GM12878 (cell line): Measurements from ENCODE around the gene GNAQ. TPM values are rescaled to one million over a fixed set of nuclear protein-coding genes. Genes with fewer than 3 reads are reported as not detected.

Source experiments
- BCL11A ChIP-seq: IDR thresholded peaks from 2 replicates; pipeline ENCODE4 v1.6.1; 2011; ENCODE audit warnings: low read depth, low read length
- CBX3 ChIP-seq: fragments of 200-600 bp; sonication (generic); IDR thresholded peaks from 2 replicates; pipeline ENCODE4 v1.6.1; 2016; ENCODE audit warnings: low read depth, borderline replicate concordance
- CEBPZ ChIP-seq: fragments of 150-350 bp; IDR thresholded peaks from 2 replicates; pipeline ENCODE4 v1.6.1; 2016; ENCODE audit warnings: low read depth, low read length
- DPF2 ChIP-seq: fragments of 450-650 bp; IDR thresholded peaks from 2 replicates; pipeline ENCODE4 v1.6.1; 2017; ENCODE audit warnings: mild to moderate bottlenecking
- ESRRA ChIP-seq: IDR thresholded peaks from 2 replicates; pipeline ENCODE4 v1.6.1; 2012; ENCODE audit warnings: mild to moderate bottlenecking, low read length, improper control_type of control experiment
- ETV6 ChIP-seq, 2 experiments: fragments of 450-650 bp in 1 of 2; IDR thresholded peaks in 1 of 2; conservative IDR thresholded peaks in 1 of 2; 2 replicates each; pipeline ENCODE4 v1.6.1; 2014; ENCODE audit warnings: antibody characterized with exemption in 1 of 2, borderline replicate concordance in 1 of 2, low read depth in 1 of 2, mild to moderate bottlenecking in 1 of 2, moderate library complexity in 1 of 2
- GABPA ChIP-seq: IDR thresholded peaks from 2 replicates; pipeline ENCODE4 v1.6.1; 2014; ENCODE audit warnings: antibody characterized with exemption, low read depth, mild to moderate bottlenecking, inconsistent platforms
- HCFC1 ChIP-seq: fragments of 150-350 bp; IDR thresholded peaks from 2 replicates; pipeline ENCODE4 v1.6.1; 2014; ENCODE audit warnings: low read length
- MEF2B ChIP-seq: fragments of 450-650 bp; IDR thresholded peaks from 2 replicates; pipeline ENCODE4 v1.6.1; 2018; ENCODE audit warnings: mild to moderate bottlenecking, moderate library complexity; ENCODE audit not compliant: partially characterized antibody, poor library complexity, severe bottlenecking
- MYB ChIP-seq: fragments of 150-350 bp; IDR thresholded peaks from 2 replicates; pipeline ENCODE4 v1.6.1; 2014; ENCODE audit warnings: mild to moderate bottlenecking, low read depth, low read length, borderline replicate concordance
- NFYA ChIP-seq: IDR thresholded peaks from 2 replicates; pipeline ENCODE4 v1.6.1; 2011; ENCODE audit warnings: low read depth, mild to moderate bottlenecking, low read length, improper control_type of control experiment, borderline replicate concordance
- NFYB ChIP-seq: IDR thresholded peaks from 2 replicates; pipeline ENCODE4 v1.6.1; 2011; ENCODE audit warnings: low read depth, mild to moderate bottlenecking, low read length, improper control_type of control experiment, moderate library complexity; ENCODE audit not compliant: insufficient read depth
- PML ChIP-seq: IDR thresholded peaks from 2 replicates; pipeline ENCODE4 v1.6.1; 2012; ENCODE audit warnings: low read length, inconsistent platforms
- SIN3A ChIP-seq: IDR thresholded peaks from 2 replicates; pipeline ENCODE4 v1.6.1; 2012; ENCODE audit warnings: low read depth, low read length, improper control_type of control experiment
- SKIL ChIP-seq: fragments of 450-650 bp; IDR thresholded peaks from 2 replicates; pipeline ENCODE4 v1.6.1; 2017; ENCODE audit warnings: mild to moderate bottlenecking, low read depth, inconsistent platforms; ENCODE audit not compliant: poor library complexity, severe bottlenecking
- SREBF2 ChIP-seq: IDR thresholded peaks from 2 replicates; pipeline ENCODE4 v1.6.1; 2012; ENCODE audit warnings: mild to moderate bottlenecking, low read length
- STAT1 ChIP-seq: fragments of 450-650 bp; conservative IDR thresholded peaks from 2 replicates; pipeline ENCODE4 v1.6.1; 2014; ENCODE audit warnings: antibody characterized with exemption, mild to moderate bottlenecking
- TARDBP ChIP-seq: IDR thresholded peaks from 2 replicates; pipeline ENCODE4 v1.6.1; 2016; ENCODE audit warnings: borderline replicate concordance
- ZNF274 ChIP-seq: IDR thresholded peaks from one replicate; pipeline ENCODE4 v1.8.0; 2011; ENCODE audit not compliant: insufficient read length, insufficient read depth
- polyA plus RNA-seq, 11 experiments: library from polyadenylated mRNA; depleted of rRNA in 4 of 11; unstranded in 6 of 11; stranded (reverse) in 5 of 11; fragments of >200 nt; fragmentation: Nextera tagmentation in 4 of 11; fragmentation: Illumina TruSeq in 1 of 11; extraction: Ambion mirVana in 4 of 11; extraction: Trizol in 1 of 11; gene quantifications; 1 replicate in 1 of 11; 2 replicates in 10 of 11; pipeline versions ENCODE4 v1.2.1 to v1.2.3, GENCODE V29; 2011 to 2016; ENCODE audit warnings: inconsistent platforms in 2 of 11, missing spikeins in 2 of 11, low read depth in 1 of 11
- total RNA-seq, 4 experiments: library from RNA; depleted of rRNA in 3 of 4; stranded (reverse); fragments of >200 nt in 3 of 4; fragmentation: Illumina TruSeq in 1 of 4; extraction: Trizol in 1 of 4; gene quantifications; 2 replicates each; pipeline versions ENCODE4 v1.2.1 to v1.2.3, GENCODE V29; 2013 to 2021
- TF ChIP-seq, protein P1 (sequence below): fragments of 450-650 bp; IDR thresholded peaks from 2 replicates; pipeline ENCODE4 v1.6.1; 2016; ENCODE audit warnings: mild to moderate bottlenecking, moderate library complexity, borderline replicate concordance
- TF ChIP-seq, protein P2 (sequence below): fragments of 450-650 bp; IDR thresholded peaks from 2 replicates; pipeline ENCODE4 v1.6.1; 2016; ENCODE audit warnings: mild to moderate bottlenecking

Gene GNAQ
- total and polyA plus RNA-seq, 10 of the 15 experiments (the other 5 are each of a cell fraction or from before 2014, with no cell fraction given): 0.15 to 47.2 (median 0.49) TPM

- TF ChIP-seq NFYB (no peak), DPF2 (peak; percentile 37; the same call in 1 of the 2 replicates), CBX3 (no peak), ESRRA (no peak), SREBF2 (no peak), NFYA (no peak), HCFC1 (no peak), CEBPZ (no peak), MYB (no peak), STAT1 (no peak), TARDBP (no peak), SKIL (no peak), ZNF274 (no peak), SIN3A (no peak), MEF2B (no peak), BCL11A (no peak), GABPA (no peak), PML (no peak), ETV6 (conservative IDR thresholded peaks at IDR 0.05 in 1 of 2, IDR thresholded peaks at IDR 0.05 in 1 of 2; ENCODE audit: borderline replicate concordance in 1 of 2, low read depth in 1 of 2) (no peak)
- TF ChIP-seq, protein P1, sequence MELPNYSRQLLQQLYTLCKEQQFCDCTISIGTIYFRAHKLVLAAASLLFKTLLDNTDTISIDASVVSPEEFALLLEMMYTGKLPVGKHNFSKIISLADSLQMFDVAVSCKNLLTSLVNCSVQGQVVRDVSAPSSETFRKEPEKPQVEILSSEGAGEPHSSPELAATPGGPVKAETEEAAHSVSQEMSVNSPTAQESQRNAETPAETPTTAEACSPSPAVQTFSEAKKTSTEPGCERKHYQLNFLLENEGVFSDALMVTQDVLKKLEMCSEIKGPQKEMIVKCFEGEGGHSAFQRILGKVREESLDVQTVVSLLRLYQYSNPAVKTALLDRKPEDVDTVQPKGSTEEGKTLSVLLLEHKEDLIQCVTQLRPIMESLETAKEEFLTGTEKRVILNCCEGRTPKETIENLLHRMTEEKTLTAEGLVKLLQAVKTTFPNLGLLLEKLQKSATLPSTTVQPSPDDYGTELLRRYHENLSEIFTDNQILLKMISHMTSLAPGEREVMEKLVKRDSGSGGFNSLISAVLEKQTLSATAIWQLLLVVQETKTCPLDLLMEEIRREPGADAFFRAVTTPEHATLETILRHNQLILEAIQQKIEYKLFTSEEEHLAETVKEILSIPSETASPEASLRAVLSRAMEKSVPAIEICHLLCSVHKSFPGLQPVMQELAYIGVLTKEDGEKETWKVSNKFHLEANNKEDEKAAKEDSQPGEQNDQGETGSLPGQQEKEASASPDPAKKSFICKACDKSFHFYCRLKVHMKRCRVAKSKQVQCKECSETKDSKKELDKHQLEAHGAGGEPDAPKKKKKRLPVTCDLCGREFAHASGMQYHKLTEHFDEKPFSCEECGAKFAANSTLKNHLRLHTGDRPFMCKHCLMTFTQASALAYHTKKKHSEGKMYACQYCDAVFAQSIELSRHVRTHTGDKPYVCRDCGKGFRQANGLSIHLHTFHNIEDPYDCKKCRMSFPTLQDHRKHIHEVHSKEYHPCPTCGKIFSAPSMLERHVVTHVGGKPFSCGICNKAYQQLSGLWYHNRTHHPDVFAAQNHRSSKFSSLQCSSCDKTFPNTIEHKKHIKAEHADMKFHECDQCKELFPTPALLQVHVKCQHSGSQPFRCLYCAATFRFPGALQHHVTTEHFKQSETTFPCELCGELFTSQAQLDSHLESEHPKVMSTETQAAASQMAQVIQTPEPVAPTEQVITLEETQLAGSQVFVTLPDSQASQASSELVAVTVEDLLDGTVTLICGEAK: no peak
- TF ChIP-seq, protein P2, sequence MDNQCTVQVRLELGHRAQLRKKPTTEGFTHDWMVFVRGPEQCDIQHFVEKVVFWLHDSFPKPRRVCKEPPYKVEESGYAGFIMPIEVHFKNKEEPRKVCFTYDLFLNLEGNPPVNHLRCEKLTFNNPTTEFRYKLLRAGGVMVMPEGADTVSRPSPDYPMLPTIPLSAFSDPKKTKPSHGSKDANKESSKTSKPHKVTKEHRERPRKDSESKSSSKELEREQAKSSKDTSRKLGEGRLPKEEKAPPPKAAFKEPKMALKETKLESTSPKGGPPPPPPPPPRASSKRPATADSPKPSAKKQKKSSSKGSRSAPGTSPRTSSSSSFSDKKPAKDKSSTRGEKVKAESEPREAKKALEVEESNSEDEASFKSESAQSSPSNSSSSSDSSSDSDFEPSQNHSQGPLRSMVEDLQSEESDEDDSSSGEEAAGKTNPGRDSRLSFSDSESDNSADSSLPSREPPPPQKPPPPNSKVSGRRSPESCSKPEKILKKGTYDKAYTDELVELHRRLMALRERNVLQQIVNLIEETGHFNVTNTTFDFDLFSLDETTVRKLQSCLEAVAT: no peak
These were observed 95.6 kb downstream of the GNAQ start (continued) for GRCh38 chr9:77935974-77936373.
